ENCODE data around the gene C11orf24. TPM values are rescaled to one million over a fixed set of nuclear protein-coding genes. Genes with fewer than 3 reads are reported as not detected.
"Not testable (repeated sequence)": the region's sequence is repeated elsewhere in the genome, so short reads cannot be mapped to it uniquely, and the experiment has no call there.

C11orf24 gene
- total RNA-seq, 1 donor from 2014 or later = 27.5 TPM

- H3K4me3 ChIP-seq (ENCODE audit: low read depth, low read length) = no peak overlapping the region
- no peaks in the 10 kb centered on the region for H3K27me3 ChIP-seq (ENCODE audit: control insufficient read depth, insufficient read depth, low read length)
- H3K36me3 ChIP-seq (ENCODE audit: control insufficient read depth, insufficient read depth, low read length) = no peaks in the 10 kb centered on the region
- no peak for DNase-seq (ENCODE audit: low read depth)
- TF ChIP-seq CTCF (IDR thresholded peaks at IDR 0.05; ENCODE audit: insufficient read depth, low read length, poor library complexity, severe bottlenecking) = no peak
Measured at GRCh38 chr11:68296344-68297051, 24.7 kb upstream of the C11orf24 start.

DNA sequence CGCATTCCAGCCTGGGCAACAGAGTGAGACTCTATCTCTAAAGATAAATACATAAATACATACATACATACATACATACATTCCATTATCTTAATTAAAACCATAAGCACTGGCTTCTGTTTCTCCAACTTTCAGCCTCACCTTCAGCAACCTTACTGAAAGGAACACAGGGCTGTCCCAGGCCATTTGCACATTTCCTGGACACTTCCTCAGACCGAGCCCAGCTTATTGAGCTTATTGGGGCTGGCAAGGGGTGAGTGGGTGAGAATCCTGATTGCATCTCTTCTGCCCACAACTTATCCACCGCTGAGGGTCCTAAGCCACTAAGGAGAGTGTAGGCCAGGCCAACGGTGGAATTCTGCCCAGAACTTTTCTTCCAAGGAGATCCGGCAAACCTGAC lies 24.2 kb upstream of the C11orf24 start:
- Histone ChIP-seq H3K27me3 (ENCODE audit: control insufficient read depth, insufficient read depth, low read length) (no peaks in the 10 kb centered on the region), H3K36me3 (ENCODE audit: control insufficient read depth, insufficient read depth, low read length) (no peaks in the 10 kb centered on the region), H3K4me3 (ENCODE audit: low read depth, low read length) (no peak overlapping the region)
- no peak for DNase-seq (ENCODE audit: low read depth)
- TF ChIP-seq CTCF (IDR thresholded peaks at IDR 0.05; ENCODE audit: insufficient read depth, low read length, poor library complexity, severe bottlenecking) = no peak

DNA sequence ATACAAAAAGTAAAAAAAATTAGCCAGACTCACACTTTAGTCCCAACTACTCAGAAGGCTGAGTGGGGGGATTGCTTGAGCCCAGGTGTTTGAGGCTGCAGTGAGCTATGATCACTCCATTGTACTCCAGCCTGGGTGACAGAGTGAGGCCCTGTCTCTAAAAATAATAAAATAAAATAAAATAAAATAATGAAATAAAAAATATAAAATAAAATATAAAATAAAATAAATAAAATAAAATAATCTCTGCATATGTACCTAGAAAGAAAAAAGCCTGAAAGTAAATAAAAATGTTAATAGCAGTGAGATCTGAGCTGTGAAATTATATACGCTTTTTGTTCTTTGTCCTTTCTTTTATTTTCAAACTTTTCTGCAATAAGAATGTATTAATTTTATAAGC lies 23.5 kb upstream of the C11orf24 start:
- Histone ChIP-seq H3K36me3 (ENCODE audit: control insufficient read depth, insufficient read depth, low read length) (no peaks in the 10 kb centered on the region), H3K4me3 (ENCODE audit: low read depth, low read length) (no peak overlapping the region), H3K27me3 (ENCODE audit: control insufficient read depth, insufficient read depth, low read length) (no peaks in the 10 kb centered on the region)
- DNase-seq (ENCODE audit: low read depth) = no peak
- no peak for TF ChIP-seq CTCF (IDR thresholded peaks at IDR 0.05; ENCODE audit: insufficient read depth, low read length, poor library complexity, severe bottlenecking)

- Histone ChIP-seq H3K27me3 (ENCODE audit: control insufficient read depth, insufficient read depth, low read length) (no peaks in the 10 kb centered on the region), H3K36me3 (ENCODE audit: control insufficient read depth, insufficient read depth, low read length) (no peaks in the 10 kb centered on the region), H3K4me3 (ENCODE audit: low read depth, low read length) (no peak overlapping the region)
- no peak for TF ChIP-seq CTCF (IDR thresholded peaks at IDR 0.05; ENCODE audit: insufficient read depth, low read length, poor library complexity, severe bottlenecking)
- DNase-seq (ENCODE audit: low read depth) = no peak
Measured at GRCh38 chr11:68293708-68294107, 21.9 kb upstream of the C11orf24 start.

DNA sequence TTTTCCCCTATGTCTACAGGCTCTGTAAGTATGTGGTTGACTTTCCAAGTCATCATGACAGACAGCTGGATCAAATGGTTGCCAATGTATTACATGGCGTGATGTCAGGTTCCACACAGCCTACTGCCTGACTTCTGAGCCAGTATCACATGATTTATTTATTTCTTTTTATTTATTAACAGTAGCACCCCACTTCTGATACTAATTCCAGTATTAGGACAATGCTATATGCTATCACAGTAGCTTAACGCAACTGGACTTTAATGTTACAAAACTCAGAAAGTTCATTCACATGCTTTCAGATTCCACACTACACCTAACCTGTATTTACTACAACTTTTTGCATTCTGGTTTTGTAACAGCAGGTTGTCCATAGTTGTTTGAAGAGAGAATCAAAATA lies 17.7 kb upstream of the C11orf24 start:
- H3K36me3 ChIP-seq (ENCODE audit: control insufficient read depth, insufficient read depth, low read length) = no peaks in the 10 kb centered on the region
- no peak for DNase-seq (ENCODE audit: low read depth)
- TF ChIP-seq CTCF (IDR thresholded peaks at IDR 0.05; ENCODE audit: insufficient read depth, low read length, poor library complexity, severe bottlenecking) = no peak
- no peaks in the 10 kb centered on the region for H3K27me3 ChIP-seq (ENCODE audit: control insufficient read depth, insufficient read depth, low read length)
- no peak overlapping the region for H3K4me3 ChIP-seq (ENCODE audit: low read depth, low read length)

- TF ChIP-seq CTCF (IDR thresholded peaks at IDR 0.05; ENCODE audit: insufficient read depth, low read length, poor library complexity, severe bottlenecking) = no peak
- H3K36me3 ChIP-seq (ENCODE audit: control insufficient read depth, insufficient read depth, low read length) = no peaks in the 10 kb centered on the region
- no peak overlapping the region for H3K4me3 ChIP-seq (ENCODE audit: low read depth, low read length)
- no peak for DNase-seq (ENCODE audit: low read depth)
- no peaks in the 10 kb centered on the region for H3K27me3 ChIP-seq (ENCODE audit: control insufficient read depth, insufficient read depth, low read length)
Measured at GRCh38 chr11:68287419-68287818, 15.6 kb upstream of the C11orf24 start.

GRCh38 chr11:68284588-68284987 lies 12.8 kb upstream of the C11orf24 start:
- H3K4me3 ChIP-seq (ENCODE audit: low read depth, low read length); H3K36me3 ChIP-seq (ENCODE audit: control insufficient read depth, insufficient read depth, low read length); H3K27me3 ChIP-seq (ENCODE audit: control insufficient read depth, insufficient read depth, low read length); DNase-seq (ENCODE audit: low read depth): not testable (repeated sequence)
